GM19240 (cell line): Measurements from ENCODE around the gene PDGFB.

Source experiments
- DNase-seq: peaks from one replicate; pipeline ENCODE4 v3.0.0; 2011; ENCODE audit warnings: low spot score; ENCODE audit not compliant: insufficient read length

Gene PDGFB

GRCh38 chr22:39208013-39208680 is 36.6 kb downstream of the PDGFB start:
- DNase-seq = no peak

- no peak for DNase-seq
Measured at GRCh38 chr22:39207141-39208012, 37.4 kb downstream of the PDGFB start.

DNA sequence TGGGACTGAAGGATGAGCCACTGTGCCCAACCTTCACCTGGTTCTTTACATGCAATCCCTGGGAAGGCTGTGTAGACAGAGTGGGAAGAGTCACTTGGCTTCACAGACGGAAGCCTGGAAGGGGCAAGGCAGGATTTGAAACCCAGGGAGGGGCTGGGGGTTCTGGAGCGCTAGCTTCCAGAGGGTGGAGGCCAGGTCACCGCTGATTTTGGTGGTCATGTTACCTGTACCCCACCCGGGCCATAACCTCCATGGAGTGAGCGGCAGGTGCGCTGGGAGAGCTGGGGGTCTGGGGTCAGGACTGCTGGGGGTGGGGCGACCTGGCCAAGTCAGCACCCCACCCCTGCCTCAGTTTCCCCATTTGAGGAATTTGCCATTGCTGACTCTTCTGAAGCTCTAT is 38.3 kb downstream of the PDGFB start:
- no peak for DNase-seq

- DNase-seq = peak; percentile 26
Measured at GRCh38 chr22:39205344-39206021, 39.3 kb downstream of the PDGFB start.

DNA sequence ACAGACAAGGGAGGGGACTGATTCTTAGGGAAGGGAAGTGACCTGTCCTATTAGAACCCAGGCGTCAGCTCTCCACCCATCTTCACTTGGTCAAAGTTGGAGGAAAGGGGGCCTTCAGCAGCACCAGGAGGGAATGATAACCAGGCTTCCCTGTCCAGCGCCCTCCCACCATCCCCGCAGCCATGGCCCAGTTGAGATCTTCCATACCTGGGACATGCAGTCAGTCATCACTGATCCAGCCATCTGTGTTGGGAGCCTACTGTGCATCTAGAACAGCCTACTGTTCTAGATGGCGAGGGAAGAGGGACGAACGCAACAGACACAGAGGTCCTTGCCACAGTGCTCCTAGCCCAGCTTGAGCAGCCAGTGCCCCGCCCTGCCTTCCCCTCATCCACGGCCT is 40.6 kb downstream of the PDGFB start:
- no peak for DNase-seq

DNA sequence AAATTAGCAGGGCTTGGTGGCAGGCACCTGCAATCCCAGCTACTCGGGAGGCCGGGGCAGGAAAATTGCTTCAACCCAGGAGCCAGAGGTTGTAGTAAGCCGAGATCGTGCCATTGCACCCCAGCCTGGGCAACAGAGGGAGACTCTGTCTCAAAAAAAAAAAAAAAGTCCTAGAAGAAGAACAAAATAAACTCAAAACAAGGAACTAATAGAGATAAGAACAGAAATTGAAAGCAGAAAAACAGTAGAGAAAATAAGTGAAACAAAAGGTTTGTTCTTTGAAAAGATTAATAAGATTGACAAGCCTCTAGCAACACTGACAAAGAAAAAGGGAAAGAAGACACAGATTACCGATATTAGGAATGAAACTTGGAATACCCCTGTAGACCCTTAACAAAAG is 47.2 kb downstream of the PDGFB start:
- DNase-seq = no peak

GRCh38 chr22:39194098-39194497 is 50.7 kb downstream of the PDGFB start:
- no peak for DNase-seq

- no peak for DNase-seq
Measured at GRCh38 chr22:39188809-39189208, 56.0 kb downstream of the PDGFB start.

DNA sequence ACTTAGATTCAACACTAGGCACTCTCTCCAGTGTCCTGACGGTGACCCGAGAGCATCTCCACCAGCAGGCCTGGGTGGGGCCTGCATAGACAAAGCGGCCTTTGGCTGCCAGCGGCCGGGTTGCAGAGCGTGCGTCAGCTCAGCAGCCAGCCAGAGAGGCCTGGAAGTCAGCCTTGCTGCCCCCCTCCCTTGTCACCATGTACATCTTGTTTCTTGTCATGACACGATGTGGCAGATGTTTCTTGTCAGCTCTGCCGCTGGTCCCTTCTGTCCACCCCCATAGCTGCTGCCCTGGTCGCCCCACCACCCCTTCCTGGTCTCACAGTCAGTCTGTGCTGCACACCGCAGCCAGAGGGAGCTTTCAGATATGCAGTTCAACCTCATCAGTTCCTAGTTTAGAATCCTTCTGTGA is 59.2 kb downstream of the PDGFB start:
- no peak for DNase-seq

GRCh38 chr22:39184586-39185577 is 59.9 kb downstream of the PDGFB start:
- DNase-seq = no peak

DNA sequence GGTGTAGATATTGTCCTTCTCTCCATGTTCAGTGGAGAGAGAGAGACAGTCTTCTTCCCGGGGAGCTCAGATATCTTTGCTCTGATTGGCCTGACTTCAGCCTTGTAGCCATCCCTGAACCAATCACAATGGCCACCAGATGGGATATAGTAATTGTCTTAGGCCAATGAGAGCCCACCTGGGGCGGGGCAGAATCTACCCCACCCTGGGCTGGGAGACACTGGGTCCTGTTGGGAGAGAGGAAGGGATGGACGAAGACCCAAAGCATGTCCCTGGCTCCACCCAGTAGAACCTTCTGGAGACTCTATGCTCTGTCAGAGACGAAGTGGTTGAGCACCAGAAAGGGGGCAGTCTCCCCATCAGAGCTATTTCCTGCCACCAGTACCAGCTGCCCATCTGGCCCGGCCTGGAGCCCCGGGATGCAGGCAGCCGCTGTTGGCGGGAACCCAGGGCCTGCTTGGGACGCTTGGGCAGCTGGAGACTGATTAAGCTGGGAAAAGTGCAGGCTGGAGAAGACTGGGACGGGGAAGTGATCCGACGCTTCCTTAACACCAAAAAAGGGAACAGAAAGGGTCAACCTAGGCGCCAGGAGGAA is 60.7 kb downstream of the PDGFB start:
- no peak for DNase-seq

- DNase-seq = no peak
Measured at GRCh38 chr22:39182478-39183030, 62.2 kb downstream of the PDGFB start.

DNA sequence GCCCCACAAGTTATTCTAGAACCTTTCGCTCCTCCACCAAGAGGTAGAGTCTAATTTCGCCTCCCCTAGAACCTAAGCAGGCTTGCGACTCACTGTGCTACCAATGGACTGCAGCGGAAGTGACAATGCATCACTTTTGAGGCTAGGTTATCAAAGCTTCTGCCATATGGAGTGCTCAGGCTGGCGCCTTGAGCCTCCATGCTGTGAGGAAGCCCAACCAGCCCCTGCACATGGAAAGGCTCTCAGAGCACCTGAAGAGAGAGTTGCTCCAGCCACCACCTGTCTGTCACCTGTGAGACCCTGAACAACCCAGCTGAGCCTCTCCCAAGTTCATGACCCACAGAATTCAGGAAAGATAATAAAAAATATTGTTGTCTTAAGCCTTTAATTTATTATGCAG is 63.0 kb downstream of the PDGFB start:
- DNase-seq = no peak

DNA sequence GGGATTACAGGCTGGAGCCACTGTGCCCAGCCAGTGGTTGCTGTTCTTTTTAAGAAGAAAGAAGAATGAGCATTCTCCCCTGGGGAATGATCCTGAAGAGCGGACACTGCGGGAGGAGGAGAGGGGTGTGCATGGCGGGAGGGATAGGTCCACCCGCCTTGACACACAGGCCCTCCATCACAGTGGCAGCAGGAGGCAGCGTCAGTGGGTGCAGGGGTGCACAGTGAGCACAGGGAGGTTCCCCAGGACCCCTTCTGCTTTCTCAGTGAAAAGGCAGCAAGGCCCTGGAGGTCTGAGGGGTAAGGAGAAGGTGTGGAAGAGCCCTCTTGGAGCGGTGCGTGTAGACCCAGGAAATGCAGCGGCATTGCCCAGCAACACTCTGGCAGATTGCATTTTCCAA is 63.4 kb downstream of the PDGFB start:
- no peak for DNase-seq

DNA sequence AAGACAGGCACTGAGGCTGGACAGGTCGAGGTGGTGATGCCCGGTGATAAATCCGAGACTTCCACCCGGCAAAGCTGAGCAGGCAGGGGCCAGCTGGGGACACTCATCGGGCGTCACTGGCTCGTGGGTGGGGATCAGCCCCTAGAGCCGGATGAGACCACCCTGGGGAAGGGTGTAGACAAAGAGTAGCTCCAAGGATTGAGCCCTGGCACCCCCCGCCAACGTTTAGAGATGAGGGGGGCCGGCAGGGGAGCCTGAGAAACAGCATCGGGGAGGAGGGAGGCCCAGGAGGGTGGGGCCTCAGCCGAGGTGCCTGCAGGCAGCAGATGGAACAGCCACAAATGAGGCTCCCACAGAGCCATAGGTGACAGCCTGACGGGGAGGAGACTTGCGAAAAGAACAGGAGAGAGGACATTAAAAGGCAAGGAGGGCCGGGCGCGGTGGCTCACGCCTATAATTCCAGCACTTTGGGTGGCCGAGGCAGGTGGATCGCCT is 64.9 kb downstream of the PDGFB start:
- no peak for DNase-seq

DNA sequence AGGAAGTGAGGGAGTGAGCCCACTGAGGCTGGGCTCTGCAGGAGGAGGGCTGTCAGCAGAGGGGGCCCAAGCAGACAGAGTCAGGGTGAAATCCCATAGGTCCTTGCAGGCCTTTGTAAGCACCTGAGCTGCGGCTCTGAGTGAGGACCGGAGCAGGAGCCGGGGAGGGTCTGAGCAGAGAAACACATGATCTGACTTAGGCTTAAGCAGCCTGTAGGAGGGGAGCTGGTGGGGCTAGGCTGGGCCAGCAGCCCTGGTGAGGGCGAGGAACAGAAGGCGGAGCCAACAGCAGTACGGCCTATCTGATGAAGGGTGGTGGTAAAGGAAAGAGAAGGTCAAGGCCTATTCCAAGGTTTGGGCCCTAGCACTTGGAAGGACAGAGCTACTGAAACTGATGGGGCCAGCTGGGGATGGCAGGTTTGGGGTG is 65.4 kb downstream of the PDGFB start:
- DNase-seq = no peak

DNA sequence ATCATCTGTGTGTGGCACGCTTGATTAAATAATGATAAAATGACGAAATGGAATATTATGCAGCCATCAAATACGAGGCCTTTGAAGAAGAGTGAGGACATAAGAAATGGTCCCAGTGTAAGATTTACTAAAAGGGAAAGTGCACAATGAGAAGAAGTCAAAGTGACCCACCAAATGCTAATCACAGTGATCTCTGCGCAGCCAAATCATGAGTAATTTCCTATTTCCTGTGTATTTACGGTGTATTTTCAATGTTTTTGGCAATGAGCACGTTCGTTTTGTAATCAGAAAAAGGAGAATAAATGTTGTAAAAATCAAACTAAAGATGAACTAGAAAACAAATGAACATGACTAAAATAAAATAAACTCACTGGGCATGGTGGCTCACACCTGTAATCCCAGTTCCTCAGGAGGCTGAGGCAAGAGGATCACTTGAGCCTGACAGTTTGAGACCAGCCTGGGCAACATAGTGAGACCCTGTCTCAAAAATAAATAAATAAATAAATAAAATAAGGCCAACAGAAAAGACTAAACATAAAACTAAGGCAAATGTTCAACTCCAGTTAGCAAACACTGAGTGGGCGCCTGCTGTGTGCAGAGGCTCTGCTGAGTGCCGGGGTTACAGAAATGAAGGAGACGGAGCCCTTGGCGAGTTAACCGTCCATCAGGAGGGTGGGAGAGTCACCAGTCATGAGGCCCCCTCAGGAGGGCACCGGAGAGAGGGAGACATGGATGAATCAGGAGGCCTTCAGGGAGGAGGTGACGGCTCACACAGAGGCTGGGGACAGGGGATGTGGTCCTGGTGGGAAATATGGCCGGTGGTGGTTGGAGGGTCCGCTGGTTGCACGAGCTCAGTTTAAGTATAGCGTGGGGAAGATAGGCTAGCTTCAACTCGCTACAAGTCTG is 66.3 kb downstream of the PDGFB start:
- no peak for DNase-seq

DNA sequence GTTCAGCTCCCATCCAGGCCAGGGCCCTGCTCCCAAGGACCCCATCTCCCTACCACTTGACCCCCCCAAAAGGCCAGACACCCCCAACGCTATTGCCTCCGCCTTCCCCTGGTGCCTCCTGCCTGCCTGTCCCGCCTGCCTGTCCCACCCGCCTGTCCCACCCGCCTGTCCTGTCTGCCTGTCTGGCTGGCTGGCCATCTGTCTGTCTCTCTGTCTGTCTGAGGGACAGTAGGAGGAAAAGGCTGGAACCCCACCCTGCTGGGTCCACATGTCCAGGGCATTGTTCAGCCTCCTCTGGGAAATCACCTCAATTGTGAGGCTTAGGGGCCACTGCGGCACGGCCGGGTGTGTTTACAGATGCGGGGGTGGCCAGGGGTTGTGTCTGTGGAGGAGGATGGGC is 67.0 kb downstream of the PDGFB start:
- no peak for DNase-seq

GRCh38 chr22:39177456-39177775 is 67.4 kb downstream of the PDGFB start:
- DNase-seq = no peak
